Measurements from ENCODE around the gene IRF7. TPM values are rescaled to one million over a fixed set of nuclear protein-coding genes. Genes with fewer than 3 reads are reported as not detected.

Gene IRF7
- total and polyA plus RNA-seq, 2 of the 4 experiments (the other 2 are of a cell fraction) = 1.6 to 4.5 TPM

GRCh38 chr11:605286-606129 is 10.2 kb downstream of the IRF7 start:
- intact Hi-C loops (cut with micrococcal nuclease) = no loop called here
- Histone ChIP-seq H4K91ac (ENCODE audit: insufficient read depth, low read depth, low read length) (no peak overlapping the region), H3K27ac (ENCODE audit: insufficient read depth, low read length) (no peak overlapping the region), H2BK15ac (ENCODE audit: low read depth, low read length) (no peak overlapping the region), H3K23ac (ENCODE audit: low read depth, low read length) (no peak overlapping the region), H3K18ac (ENCODE audit: low read depth, low read length) (no peak overlapping the region), H3K9me1 (ENCODE audit: insufficient read depth, low read length) (no peaks in the 10 kb centered on the region), H2AFZ (replicated peaks; ENCODE audit: low read length, poor library complexity) (no peak overlapping the region), H3K9me3 (ENCODE audit: control insufficient read depth, insufficient read depth, low read length) (no peaks in the 10 kb centered on the region), H3K4me3 (ENCODE audit: insufficient read depth, low read depth, low read length) (no peak overlapping the region), H3K79me1 (ENCODE audit: low read depth in 1 of 2, low read length in 2 of 2) (peaks cover 4 to 20% of the 10 kb centered on the region in 2 experiments; a peak in 3 of 4 replicates), H2AK9ac (replicated peaks; ENCODE audit: low read depth, low read length, poor library complexity) (no peak overlapping the region), H3K56ac (ENCODE audit: extremely low read depth, insufficient read depth, low read length) (no peak overlapping the region), H3K4me2 (ENCODE audit: low read depth, low read length) (no peak overlapping the region), H4K5ac (ENCODE audit: low read depth, low read length) (no peak overlapping the region), H2AK5ac (ENCODE audit: low read depth, low read length) (no peak overlapping the region), H3K4ac (ENCODE audit: low read depth, low read length) (no peak overlapping the region), H3K27me3 (ENCODE audit: control insufficient read depth, insufficient read depth, low read length) (no peaks in the 10 kb centered on the region), H3K36me3 (ENCODE audit: control insufficient read depth, insufficient read depth, low read length) (peaks cover 82% of the 10 kb centered on the region), H2BK20ac (ENCODE audit: low read depth, low read length) (no peak overlapping the region), H4K20me1 (ENCODE audit: insufficient read depth, low read length) (peaks cover under 1% of the 10 kb centered on the region; the same call in 1 of the 2 replicates), H4K8ac (ENCODE audit: low read depth in 2 of 2, low read length in 2 of 2) (no peak overlapping the region), H2BK5ac (ENCODE audit: low read depth, low read length, poor library complexity, severe bottlenecking) (no peak overlapping the region), H3K4me1 (ENCODE audit: control insufficient read depth, insufficient read depth, low read length) (no peaks in the 10 kb centered on the region), H2BK120ac (ENCODE audit: low read depth, low read length) (no peak overlapping the region), H3K9ac (ENCODE audit: low read depth, low read length) (no peak overlapping the region), H3K14ac (replicated peaks; ENCODE audit: low read depth, low read length) (no peak overlapping the region)
- no peak for ATAC-seq (ENCODE audit: low read depth)
- CTCF ChIA-PET = no interaction called here
- DNase-seq = no peak
- dilution Hi-C loops (cut with HindIII; ENCODE audit: low sequenced_read_pairs, unreplicated experiment) = no loop called here
- in situ Hi-C loops (cut with MboI; ENCODE audit: low sequenced_read_pairs) = no loop called here
- POLR2A ChIA-PET (ENCODE audit: unreplicated experiment) = no interaction called here
- TF ChIP-seq ELK1 (IDR thresholded peaks at IDR 0.05; ENCODE audit: borderline replicate concordance, low read depth, low read length) (no peak), MAFK (IDR thresholded peaks at IDR 0.05; ENCODE audit: low read depth, low read length) (no peak), USF2 (IDR thresholded peaks at IDR 0.05; ENCODE audit: low read depth, low read length) (no peak), CTCF (conservative IDR thresholded peaks at IDR 0.05; ENCODE audit: low read depth, low read length) (no peak), NFE2L2 (IDR thresholded peaks at IDR 0.05; ENCODE audit: low read depth, low read length) (no peak), MXI1 (IDR thresholded peaks at IDR 0.05; ENCODE audit: borderline replicate concordance, low read depth, low read length) (no peak), CHD1 (IDR thresholded peaks at IDR 0.05; ENCODE audit: low read depth, low read length) (no peak), RAD21 (IDR thresholded peaks at IDR 0.05; ENCODE audit: low read length) (no peak), BHLHE40 (IDR thresholded peaks at IDR 0.05; ENCODE audit: low read depth, low read length) (no peak), FOS (IDR thresholded peaks at IDR 0.05; ENCODE audit: low read depth, low read length) (no peak), CEBPB (IDR thresholded peaks at IDR 0.05; ENCODE audit: low read depth, low read length) (no peak), MAZ (IDR thresholded peaks at IDR 0.05; ENCODE audit: borderline replicate concordance, low read depth, low read length) (no peak), POLR2A (IDR thresholded peaks at IDR 0.05; ENCODE audit: low read depth, low read length) (no peak), RFX5 (IDR thresholded peaks at IDR 0.05; ENCODE audit: low read depth, low read length) (no peak), RCOR1 (IDR thresholded peaks at IDR 0.05; ENCODE audit: insufficient replicate concordance, low read length) (no peak)
- no TSS peak for BruUV-seq (replicated peaks)
- WGBS, 2 experiments (ENCODE audit: extremely low coverage in 2 of 2, insufficient read length in 1 of 2) = 100% methylated on average over 5 of the region's 33 CpGs; no CpG with 5 or more reads in 1 of the 2 experiments
